ENCODE results near the gene SLC16A2. TPM values are rescaled to one million over a fixed set of nuclear protein-coding genes. Genes with fewer than 3 reads are reported as not detected.

Gene SLC16A2
- total RNA-seq, 1 donor from 2014 or later, result 17.1 TPM

DNA sequence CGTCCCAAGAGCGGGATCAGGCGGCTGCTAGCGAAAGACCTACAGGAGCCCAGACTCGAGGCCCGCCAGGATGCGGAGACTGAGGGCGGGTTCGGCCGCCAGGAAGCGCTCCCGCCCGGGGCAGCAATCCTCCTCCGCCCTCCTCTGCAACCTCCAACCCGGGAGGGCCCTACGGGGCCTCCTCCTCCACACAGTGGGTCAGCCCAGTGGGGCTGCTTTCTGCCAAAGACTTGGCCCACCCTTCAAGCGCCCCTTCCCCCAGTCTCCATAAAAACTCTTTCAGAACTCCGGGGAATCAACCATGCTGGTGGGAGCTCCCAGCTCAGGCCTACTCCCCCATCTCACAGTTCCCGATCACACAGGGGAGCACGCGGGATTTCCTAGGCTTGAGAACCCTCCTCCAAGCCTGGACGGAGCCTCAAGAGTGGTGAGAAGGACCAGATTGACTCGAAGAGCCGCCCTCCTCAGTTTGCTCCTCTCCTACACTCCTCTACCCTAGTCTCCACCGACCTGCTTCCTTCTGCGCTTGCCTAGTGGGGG, 115.6 kb downstream of the SLC16A2 start:
- peak; percentile 74 for DNase-seq

GRCh38 chrX:74540635-74541249, 119.4 kb downstream of the SLC16A2 start:
- DNase-seq, result no peak

- no peak for DNase-seq
These were observed 124.7 kb downstream of the SLC16A2 start for GRCh38 chrX:74545880-74546523.

DNA sequence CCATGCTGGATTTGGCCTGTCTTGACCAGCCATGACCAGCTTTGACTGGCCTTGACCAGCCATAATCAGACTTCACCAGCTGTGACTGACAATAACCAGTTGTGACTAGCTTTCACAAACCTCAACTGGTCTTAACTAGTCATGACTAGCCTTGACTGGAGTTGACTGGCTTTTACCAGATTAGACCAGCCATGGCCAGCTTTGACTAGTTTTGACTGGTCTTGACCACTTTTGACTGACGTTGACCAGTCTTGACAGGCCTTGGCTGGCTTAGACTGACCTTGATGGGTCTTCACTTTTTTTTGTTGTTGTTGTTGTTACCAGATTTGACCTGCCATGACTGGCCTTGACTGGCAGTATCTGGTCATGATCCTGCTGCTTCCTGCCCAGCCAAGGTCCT, 125.7 kb downstream of the SLC16A2 start:
- DNase-seq, result no peak

DNA sequence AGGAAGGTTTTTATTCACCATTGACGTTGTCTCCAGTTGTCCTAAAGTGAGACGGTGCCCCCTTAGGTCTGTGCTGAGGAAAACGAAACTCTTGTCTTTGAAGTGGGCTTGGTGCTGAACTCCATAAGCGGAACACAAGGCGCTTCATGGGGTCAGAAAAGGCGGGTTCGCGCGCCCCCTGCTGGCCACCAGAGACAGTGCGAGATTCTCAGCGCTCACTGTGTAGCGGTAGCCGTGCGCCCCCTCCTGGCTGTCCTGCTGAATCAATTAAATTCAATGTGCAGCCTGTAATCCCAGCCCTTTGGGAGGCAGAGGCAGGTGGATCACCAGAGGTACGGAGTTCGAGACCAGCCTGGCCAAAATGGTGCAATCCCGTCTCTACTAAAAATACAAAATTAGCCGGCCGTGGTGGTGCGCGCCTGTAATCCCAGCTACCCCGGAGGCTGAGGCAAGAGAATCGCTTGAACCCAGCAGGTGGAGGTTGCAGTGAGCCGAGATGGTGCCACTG, 129.1 kb downstream of the SLC16A2 start:
- DNase-seq, result peak; percentile 89

DNA sequence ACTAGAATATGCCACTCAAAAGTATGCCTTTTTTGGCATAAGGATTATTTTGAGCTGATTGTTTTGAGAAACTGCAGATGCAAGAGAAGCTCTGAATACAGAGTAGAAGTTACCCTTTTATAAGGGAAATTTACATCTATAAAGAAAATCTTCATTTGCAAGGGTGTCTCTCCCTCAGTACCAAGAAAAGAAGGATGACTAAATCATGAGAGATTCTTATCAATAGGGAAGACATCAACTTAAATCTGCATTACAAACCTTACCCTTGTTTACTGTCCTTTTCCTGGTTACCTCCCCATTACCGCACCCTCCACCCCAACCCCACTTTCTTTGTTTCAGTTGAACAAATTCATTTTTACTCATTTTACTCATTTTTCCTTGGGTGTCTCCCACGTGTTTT, 130.6 kb downstream of the SLC16A2 start:
- DNase-seq, result no peak

- DNase-seq, result no peak
These were observed 136.1 kb downstream of the SLC16A2 start for GRCh38 chrX:74557378-74557777.

DNA sequence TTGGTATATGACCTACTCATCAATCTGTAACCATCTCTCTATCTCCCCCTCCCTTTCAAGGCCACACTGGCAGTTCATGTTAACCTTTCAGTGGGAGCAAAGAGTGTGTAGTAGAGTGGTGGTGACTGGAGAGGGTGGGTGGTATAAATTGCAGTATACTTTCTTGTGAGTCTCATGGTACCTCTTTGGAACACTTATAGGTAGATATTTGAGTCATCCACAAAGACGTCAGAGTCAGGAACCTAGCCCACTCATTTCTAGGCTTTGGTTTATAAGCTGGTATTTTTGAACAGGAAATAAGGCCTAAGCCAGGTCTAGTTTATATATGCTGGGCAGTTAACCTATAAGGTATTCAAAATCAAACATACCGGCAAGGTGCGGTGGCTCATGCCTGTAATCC, 156.8 kb downstream of the SLC16A2 start:
- no peak for DNase-seq

- peak; percentile 22 for DNase-seq
These were observed 158.4 kb downstream of the SLC16A2 start for GRCh38 chrX:74579597-74580198.

Small RNAs within 50 kb of the gene (small RNA-seq; reads per million reads assigned to genes)
- not detected for gene RN7SL790P (ENCODE audit: low replicate concordance)

Other genes starting within 250 kb of the SLC16A2 start
- not detected for gene ZCCHC13, start 117.3 kb upstream of the SLC16A2 start, total RNA-seq
- 52.7 TPM for gene RLIM, start 193.1 kb downstream of the SLC16A2 start, total RNA-seq